ENCODE results near the gene PDLIM7.
"Not testable (repeated sequence)": the region's sequence is repeated elsewhere in the genome, so short reads cannot be mapped to it uniquely, and the experiment has no call there.

Gene PDLIM7

GRCh38 chr5:177487144-177487543 is 10.3 kb downstream of the PDLIM7 start:
- no peak overlapping the region for H3K4me3 Mint-ChIP-seq
- peaks cover 15% of the 10 kb centered on the region for H3K36me3 Mint-ChIP-seq
- no peaks in the 10 kb centered on the region for H3K27me3 Mint-ChIP-seq
- no peak for DNase-seq
- no peaks in the 10 kb centered on the region for H3K4me1 Mint-ChIP-seq
- H3K9me3 Mint-ChIP-seq = no peaks in the 10 kb centered on the region
- no peak overlapping the region for H3K27ac Mint-ChIP-seq
- CTCF ChIA-PET = interaction anchor here (1.8 kb wide), 1 partner anchor 10 kb away, joined by 4 read pairs; no protein-coding TSS in a partner anchor

- DNase-seq = no peak
- no peak overlapping the region for H3K27ac Mint-ChIP-seq
- H3K4me1 Mint-ChIP-seq = no peaks in the 10 kb centered on the region
- no peaks in the 10 kb centered on the region for H3K27me3 Mint-ChIP-seq
- H3K4me3 Mint-ChIP-seq = no peak overlapping the region
- CTCF ChIA-PET = no interaction called here
- H3K9me3 Mint-ChIP-seq = no peaks in the 10 kb centered on the region
- H3K36me3 Mint-ChIP-seq = peaks cover 13% of the 10 kb centered on the region
Measured at GRCh38 chr5:177486256-177486655, 11.1 kb downstream of the PDLIM7 start.

GRCh38 chr5:177485753-177486152 is 11.7 kb downstream of the PDLIM7 start:
- H3K4me1 Mint-ChIP-seq, H3K4me3 Mint-ChIP-seq, H3K27me3 Mint-ChIP-seq, H3K27ac Mint-ChIP-seq, DNase-seq, CTCF ChIA-PET, H3K9me3 Mint-ChIP-seq: not testable (repeated sequence)
- H3K36me3 Mint-ChIP-seq = peaks cover 10% of the 10 kb centered on the region

- peaks cover 2% of the 10 kb centered on the region for H3K4me1 Mint-ChIP-seq
- peaks cover 6% of the 10 kb centered on the region for H3K36me3 Mint-ChIP-seq
- H3K4me3 Mint-ChIP-seq = no peak overlapping the region
- CTCF ChIA-PET = no interaction called here
- H3K27me3 Mint-ChIP-seq = no peaks in the 10 kb centered on the region
- peak overlapping the region; percentile 4 for H3K27ac Mint-ChIP-seq
- H3K9me3 Mint-ChIP-seq = no peaks in the 10 kb centered on the region
- DNase-seq = no peak
Measured at GRCh38 chr5:177484902-177485549, 12.4 kb downstream of the PDLIM7 start.

GRCh38 chr5:177483994-177484901 is 13.2 kb downstream of the PDLIM7 start:
- DNase-seq = no peak
- Mint-ChIP-seq H3K27ac (no peak overlapping the region), H3K4me3 (no peak overlapping the region), H3K27me3 (no peaks in the 10 kb centered on the region), H3K9me3 (no peaks in the 10 kb centered on the region), H3K36me3 (peaks cover 6% of the 10 kb centered on the region), H3K4me1 (peaks cover 9% of the 10 kb centered on the region)
- CTCF ChIA-PET = no interaction called here

GRCh38 chr5:177483042-177483441 is 14.4 kb downstream of the PDLIM7 start:
- no peak for DNase-seq

GRCh38 chr5:177482359-177482795 is 15.0 kb downstream of the PDLIM7 start:
- DNase-seq = no peak
- peaks cover 26% of the 10 kb centered on the region for H3K4me1 Mint-ChIP-seq
- peaks cover 3% of the 10 kb centered on the region for H3K36me3 Mint-ChIP-seq
- H3K4me3 Mint-ChIP-seq = no peak overlapping the region
- CTCF ChIA-PET = interaction anchor here (0.6 kb wide), 2 partner anchors 11 to 78 kb away, joined by 3 read pairs; no protein-coding TSS in a partner anchor
- H3K27me3 Mint-ChIP-seq = no peaks in the 10 kb centered on the region
- H3K9me3 Mint-ChIP-seq = no peaks in the 10 kb centered on the region
- H3K27ac Mint-ChIP-seq = no peak overlapping the region

More at GRCh38 chr5:177483042-177483441, 14.4 kb downstream of the PDLIM7 start:
- CTCF ChIA-PET = interaction anchor here (0.6 kb wide), 1 partner anchor 79 kb away, joined by 3 read pairs; no protein-coding TSS in a partner anchor
- Mint-ChIP-seq H3K4me3 (no peak overlapping the region), H3K4me1 (peaks cover 21% of the 10 kb centered on the region), H3K27ac (no peak overlapping the region), H3K9me3 (no peaks in the 10 kb centered on the region), H3K27me3 (no peaks in the 10 kb centered on the region), H3K36me3 (peaks cover 3% of the 10 kb centered on the region)

- H3K27me3 Mint-ChIP-seq = peaks cover 15% of the 10 kb centered on the region
- no peak overlapping the region for H3K4me3 Mint-ChIP-seq
- H3K9me3 Mint-ChIP-seq = no peaks in the 10 kb centered on the region
- H3K4me1 Mint-ChIP-seq = peaks cover 38% of the 10 kb centered on the region
- CTCF ChIA-PET = interaction anchor here (1.6 to 4.5 kb wide), 2 partner anchors 20 to 22 kb away, joined by 8 to 19 read pairs; no protein-coding TSS in a partner anchor
- H3K27ac Mint-ChIP-seq = peak overlapping the region; percentile 88
- no peaks in the 10 kb centered on the region for H3K36me3 Mint-ChIP-seq
- DNase-seq = no peak
Measured at GRCh38 chr5:177479774-177480173, 17.6 kb downstream of the PDLIM7 start.

GRCh38 chr5:177478711-177479646 is 18.4 kb downstream of the PDLIM7 start:
- Mint-ChIP-seq H3K9me3 (no peaks in the 10 kb centered on the region), H3K27ac (peak overlapping the region; percentile 88), H3K4me1 (peaks cover 45% of the 10 kb centered on the region), H3K27me3 (peaks cover 23% of the 10 kb centered on the region), H3K36me3 (no peaks in the 10 kb centered on the region), H3K4me3 (no peak overlapping the region)
- CTCF ChIA-PET = interaction anchor here (1.3 to 4.5 kb wide), 4 partner anchors 11 to 22 kb away, joined by 4 to 19 read pairs (median 7); no protein-coding TSS in a partner anchor
- peak; percentile 49 for DNase-seq

- no peak overlapping the region for H3K27ac Mint-ChIP-seq
- no peaks in the 10 kb centered on the region for H3K36me3 Mint-ChIP-seq
- no peak overlapping the region for H3K4me3 Mint-ChIP-seq
- no peaks in the 10 kb centered on the region for H3K9me3 Mint-ChIP-seq
- peaks cover 27% of the 10 kb centered on the region for H3K27me3 Mint-ChIP-seq
- peaks cover 47% of the 10 kb centered on the region for H3K4me1 Mint-ChIP-seq
- CTCF ChIA-PET = interaction anchor here (0.9 to 4.5 kb wide), 7 partner anchors 10 to 88 kb away, joined by 4 to 19 read pairs (median 6); no protein-coding TSS in a partner anchor
- DNase-seq = no peak
Measured at GRCh38 chr5:177477701-177478477, 19.5 kb downstream of the PDLIM7 start.

GRCh38 chr5:177476531-177477233 is 20.7 kb downstream of the PDLIM7 start:
- no peak for DNase-seq
- Mint-ChIP-seq H3K36me3 (no peaks in the 10 kb centered on the region), H3K27ac (no peak overlapping the region), H3K27me3 (peaks cover 38% of the 10 kb centered on the region), H3K4me3 (no peak overlapping the region), H3K4me1 (peaks cover 53% of the 10 kb centered on the region), H3K9me3 (no peaks in the 10 kb centered on the region)
- CTCF ChIA-PET = interaction anchor here (1.6 to 4.5 kb wide), 4 partner anchors 11 to 86 kb away, joined by 3 to 19 read pairs (median 7); no protein-coding TSS in a partner anchor

- H3K4me1 Mint-ChIP-seq = peaks cover 59% of the 10 kb centered on the region
- CTCF ChIA-PET = interaction anchor here (0.6 to 4.5 kb wide), 5 partner anchors 13 to 85 kb away, joined by 3 to 19 read pairs (median 5); no protein-coding TSS in a partner anchor
- no peak overlapping the region for H3K4me3 Mint-ChIP-seq
- DNase-seq = no peak
- no peak overlapping the region for H3K27ac Mint-ChIP-seq
- no peaks in the 10 kb centered on the region for H3K36me3 Mint-ChIP-seq
- H3K27me3 Mint-ChIP-seq = peaks cover 47% of the 10 kb centered on the region
- H3K9me3 Mint-ChIP-seq = no peaks in the 10 kb centered on the region
Measured at GRCh38 chr5:177475563-177476427, 21.6 kb downstream of the PDLIM7 start.
